ENCODE results near the gene ZBTB21. TPM values are rescaled to one million over a fixed set of nuclear protein-coding genes. Genes with fewer than 3 reads are reported as not detected.

ZBTB21 gene
- total RNA-seq, 1 donor from 2014 or later, result 21.2 TPM

DNA sequence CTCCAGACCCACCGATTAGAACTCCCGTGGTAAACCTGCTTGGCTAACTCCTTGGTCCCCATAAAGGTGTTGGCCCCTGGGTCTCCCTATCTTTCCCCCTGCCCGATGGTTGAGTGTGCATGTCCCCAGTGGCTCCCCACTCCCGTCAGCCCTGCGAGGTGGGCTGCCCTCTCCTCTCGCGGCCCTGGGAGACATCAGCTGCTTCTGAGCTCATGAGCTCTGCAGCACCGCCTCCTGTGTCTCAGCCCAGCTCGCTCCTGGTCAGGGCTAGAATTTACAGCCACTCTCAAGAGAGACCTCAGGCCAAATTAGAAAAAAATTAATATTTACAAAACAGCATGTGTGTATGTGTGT is 15.9 kb upstream of the ZBTB21 start:
- Mint-ChIP-seq H3K36me3 (ENCODE audit: low read depth) (no peaks in the 10 kb centered on the region), H3K4me3 (ENCODE audit: unreplicated experiment) (no peak overlapping the region), H3K4me1 (ENCODE audit: low read depth) (peaks cover 19% of the 10 kb centered on the region), H3K27me3 (ENCODE audit: low read depth) (no peaks in the 10 kb centered on the region), H3K27ac (ENCODE audit: unreplicated experiment) (no peak overlapping the region), H3K9me3 (ENCODE audit: low read depth) (no peaks in the 10 kb centered on the region)
- TF ChIP-seq, protein P1, sequence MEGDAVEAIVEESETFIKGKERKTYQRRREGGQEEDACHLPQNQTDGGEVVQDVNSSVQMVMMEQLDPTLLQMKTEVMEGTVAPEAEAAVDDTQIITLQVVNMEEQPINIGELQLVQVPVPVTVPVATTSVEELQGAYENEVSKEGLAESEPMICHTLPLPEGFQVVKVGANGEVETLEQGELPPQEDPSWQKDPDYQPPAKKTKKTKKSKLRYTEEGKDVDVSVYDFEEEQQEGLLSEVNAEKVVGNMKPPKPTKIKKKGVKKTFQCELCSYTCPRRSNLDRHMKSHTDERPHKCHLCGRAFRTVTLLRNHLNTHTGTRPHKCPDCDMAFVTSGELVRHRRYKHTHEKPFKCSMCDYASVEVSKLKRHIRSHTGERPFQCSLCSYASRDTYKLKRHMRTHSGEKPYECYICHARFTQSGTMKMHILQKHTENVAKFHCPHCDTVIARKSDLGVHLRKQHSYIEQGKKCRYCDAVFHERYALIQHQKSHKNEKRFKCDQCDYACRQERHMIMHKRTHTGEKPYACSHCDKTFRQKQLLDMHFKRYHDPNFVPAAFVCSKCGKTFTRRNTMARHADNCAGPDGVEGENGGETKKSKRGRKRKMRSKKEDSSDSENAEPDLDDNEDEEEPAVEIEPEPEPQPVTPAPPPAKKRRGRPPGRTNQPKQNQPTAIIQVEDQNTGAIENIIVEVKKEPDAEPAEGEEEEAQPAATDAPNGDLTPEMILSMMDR (IDR thresholded peaks at IDR 0.05), result no peak
- DNase-seq (ENCODE audit: low spot score), result no peak

DNA sequence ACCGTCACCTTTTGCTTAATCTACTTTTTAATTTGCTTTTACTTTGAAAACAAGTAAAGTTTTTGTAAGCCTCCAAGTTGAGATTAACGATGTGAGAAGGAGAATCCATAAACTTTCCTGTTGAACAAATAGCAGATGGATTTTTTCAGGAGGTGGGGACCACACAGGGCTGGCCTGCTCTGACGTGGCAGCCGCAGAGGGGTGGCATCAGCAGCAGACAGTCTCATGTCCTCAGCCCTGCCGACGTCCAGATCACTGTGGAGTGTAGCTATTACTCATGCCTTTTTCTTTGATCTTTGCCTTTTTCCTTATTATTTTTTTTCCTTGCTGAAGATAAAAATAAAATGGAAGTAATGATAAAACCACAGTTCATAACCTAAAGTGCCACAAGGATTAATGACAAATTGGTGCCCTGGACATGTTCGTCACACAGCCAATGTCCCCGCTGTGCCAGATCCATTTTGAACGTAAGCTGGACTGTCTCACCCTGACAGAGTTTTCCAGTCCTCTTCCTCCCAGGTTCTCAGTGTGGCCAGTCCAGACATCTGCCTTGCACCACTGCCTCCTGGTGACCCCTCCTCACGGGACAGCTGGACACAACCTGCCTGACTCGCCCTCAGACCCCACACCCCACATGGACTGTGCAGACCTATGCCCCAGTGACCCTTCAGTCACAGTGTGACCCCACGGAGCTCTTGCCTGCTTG is 15.4 kb upstream of the ZBTB21 start:
- TF ChIP-seq, protein P1 (IDR thresholded peaks at IDR 0.05), result no peak
- peaks cover 19% of the 10 kb centered on the region for H3K4me1 Mint-ChIP-seq (ENCODE audit: low read depth)
- no peak for DNase-seq (ENCODE audit: low spot score)
- H3K27me3 Mint-ChIP-seq (ENCODE audit: low read depth), result peaks cover 4% of the 10 kb centered on the region
- H3K36me3 Mint-ChIP-seq (ENCODE audit: low read depth), result no peaks in the 10 kb centered on the region
- H3K27ac Mint-ChIP-seq (ENCODE audit: unreplicated experiment), result no peak overlapping the region
- no peaks in the 10 kb centered on the region for H3K9me3 Mint-ChIP-seq (ENCODE audit: low read depth)
- H3K4me3 Mint-ChIP-seq (ENCODE audit: unreplicated experiment), result no peak overlapping the region

DNA sequence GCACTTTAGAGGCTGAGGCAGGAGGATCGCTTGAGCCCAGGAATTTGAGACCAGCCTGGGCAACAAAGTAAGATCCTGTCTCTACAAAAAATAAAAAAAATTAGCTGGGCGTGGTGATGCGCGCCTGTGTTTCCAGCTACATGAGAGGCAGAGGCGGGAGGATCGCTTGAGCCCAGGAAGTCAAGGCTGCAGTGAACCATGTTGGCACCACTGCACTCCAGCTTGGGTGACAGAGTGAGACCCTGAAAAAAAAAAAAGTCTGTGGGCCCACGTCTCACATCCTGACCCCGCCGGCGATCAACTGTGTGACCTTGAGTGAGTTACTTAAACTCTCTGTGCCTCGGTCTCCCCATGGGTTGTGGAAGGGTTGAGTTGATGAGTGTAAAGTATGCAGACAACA is 12.7 kb upstream of the ZBTB21 start:
- H3K36me3 Mint-ChIP-seq (ENCODE audit: low read depth), result no peaks in the 10 kb centered on the region
- H3K27me3 Mint-ChIP-seq (ENCODE audit: low read depth), result peaks cover 4% of the 10 kb centered on the region
- H3K4me1 Mint-ChIP-seq (ENCODE audit: low read depth), result peaks cover 19% of the 10 kb centered on the region
- H3K27ac Mint-ChIP-seq (ENCODE audit: unreplicated experiment), result no peak overlapping the region
- no peak overlapping the region for H3K4me3 Mint-ChIP-seq (ENCODE audit: unreplicated experiment)
- no peak for DNase-seq (ENCODE audit: low spot score)
- no peaks in the 10 kb centered on the region for H3K9me3 Mint-ChIP-seq (ENCODE audit: low read depth)
- TF ChIP-seq, protein P1 (IDR thresholded peaks at IDR 0.05), result no peak

DNA sequence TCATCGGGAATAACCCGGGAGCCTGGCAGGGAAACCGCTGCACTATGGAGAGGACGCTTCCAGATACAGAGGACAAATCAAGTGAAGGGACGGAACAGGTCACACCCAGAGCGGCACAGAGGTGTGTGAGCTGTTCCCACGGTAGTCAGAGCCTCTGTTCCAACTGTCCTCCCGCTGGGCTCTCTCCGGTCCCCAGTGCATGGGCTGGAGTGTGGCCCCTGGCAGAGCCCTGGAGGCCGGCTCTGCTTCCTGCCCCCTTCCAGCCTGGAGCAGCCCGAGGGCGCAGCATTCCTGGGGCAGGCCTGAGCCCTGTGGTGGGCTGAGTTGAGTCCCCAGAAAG is 11.9 kb upstream of the ZBTB21 start:
- Mint-ChIP-seq H3K9me3 (ENCODE audit: low read depth) (no peaks in the 10 kb centered on the region), H3K27me3 (ENCODE audit: low read depth) (peaks cover 4% of the 10 kb centered on the region), H3K36me3 (ENCODE audit: low read depth) (no peaks in the 10 kb centered on the region), H3K27ac (ENCODE audit: unreplicated experiment) (no peak overlapping the region), H3K4me1 (ENCODE audit: low read depth) (peaks cover 19% of the 10 kb centered on the region), H3K4me3 (ENCODE audit: unreplicated experiment) (no peak overlapping the region)
- TF ChIP-seq, protein P1 (IDR thresholded peaks at IDR 0.05), result no peak
- no peak for DNase-seq (ENCODE audit: low spot score)

DNA sequence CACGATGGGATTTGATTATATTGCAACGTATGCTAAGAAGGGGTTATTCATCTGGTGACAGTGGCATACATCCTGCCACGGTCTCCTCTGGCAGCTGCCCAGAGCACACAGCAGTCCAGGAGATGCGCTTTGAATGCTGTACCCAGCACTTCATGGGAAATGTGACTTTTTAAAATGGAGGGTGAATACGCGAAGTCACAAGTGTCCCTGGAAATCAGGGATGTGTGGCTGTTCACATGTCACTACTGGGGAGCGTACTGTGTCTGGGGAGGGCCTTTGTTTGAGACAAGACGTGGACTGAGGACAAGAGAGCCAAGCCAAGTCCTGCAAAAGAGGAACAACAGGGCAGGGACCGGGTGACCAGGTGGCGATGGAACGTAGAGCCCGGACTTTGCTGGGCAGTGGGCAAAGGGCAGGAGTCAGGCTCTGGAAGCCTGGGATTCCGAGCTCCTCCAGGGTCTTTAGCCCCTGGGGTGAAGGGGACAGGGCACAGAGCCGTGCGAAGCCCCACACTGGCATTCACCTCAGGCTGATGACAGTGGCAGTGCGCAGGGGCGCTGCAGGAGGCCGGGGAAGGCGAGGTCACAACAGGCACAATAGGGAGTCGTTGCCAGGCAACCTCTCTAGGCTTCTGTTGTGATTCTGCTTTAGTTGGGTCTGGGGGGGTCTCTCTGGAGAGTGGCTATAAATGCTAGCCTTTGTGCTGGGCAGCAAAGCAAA is 11.4 kb upstream of the ZBTB21 start:
- H3K9me3 Mint-ChIP-seq (ENCODE audit: low read depth), result no peaks in the 10 kb centered on the region
- no peak overlapping the region for H3K4me3 Mint-ChIP-seq (ENCODE audit: unreplicated experiment)
- H3K27ac Mint-ChIP-seq (ENCODE audit: unreplicated experiment), result no peak overlapping the region
- peaks cover 4% of the 10 kb centered on the region for H3K27me3 Mint-ChIP-seq (ENCODE audit: low read depth)
- TF ChIP-seq, protein P1 (IDR thresholded peaks at IDR 0.05), result no peak
- no peaks in the 10 kb centered on the region for H3K36me3 Mint-ChIP-seq (ENCODE audit: low read depth)
- no peak for DNase-seq (ENCODE audit: low spot score)
- H3K4me1 Mint-ChIP-seq (ENCODE audit: low read depth), result peaks cover 19% of the 10 kb centered on the region

Data from chondrocyte (in vitro differentiated cells).